ENCODE results near the gene SUSD2.
A peak's percentile ranks its signal among the peaks of the same experiment; 100 is the strongest.

DNA sequence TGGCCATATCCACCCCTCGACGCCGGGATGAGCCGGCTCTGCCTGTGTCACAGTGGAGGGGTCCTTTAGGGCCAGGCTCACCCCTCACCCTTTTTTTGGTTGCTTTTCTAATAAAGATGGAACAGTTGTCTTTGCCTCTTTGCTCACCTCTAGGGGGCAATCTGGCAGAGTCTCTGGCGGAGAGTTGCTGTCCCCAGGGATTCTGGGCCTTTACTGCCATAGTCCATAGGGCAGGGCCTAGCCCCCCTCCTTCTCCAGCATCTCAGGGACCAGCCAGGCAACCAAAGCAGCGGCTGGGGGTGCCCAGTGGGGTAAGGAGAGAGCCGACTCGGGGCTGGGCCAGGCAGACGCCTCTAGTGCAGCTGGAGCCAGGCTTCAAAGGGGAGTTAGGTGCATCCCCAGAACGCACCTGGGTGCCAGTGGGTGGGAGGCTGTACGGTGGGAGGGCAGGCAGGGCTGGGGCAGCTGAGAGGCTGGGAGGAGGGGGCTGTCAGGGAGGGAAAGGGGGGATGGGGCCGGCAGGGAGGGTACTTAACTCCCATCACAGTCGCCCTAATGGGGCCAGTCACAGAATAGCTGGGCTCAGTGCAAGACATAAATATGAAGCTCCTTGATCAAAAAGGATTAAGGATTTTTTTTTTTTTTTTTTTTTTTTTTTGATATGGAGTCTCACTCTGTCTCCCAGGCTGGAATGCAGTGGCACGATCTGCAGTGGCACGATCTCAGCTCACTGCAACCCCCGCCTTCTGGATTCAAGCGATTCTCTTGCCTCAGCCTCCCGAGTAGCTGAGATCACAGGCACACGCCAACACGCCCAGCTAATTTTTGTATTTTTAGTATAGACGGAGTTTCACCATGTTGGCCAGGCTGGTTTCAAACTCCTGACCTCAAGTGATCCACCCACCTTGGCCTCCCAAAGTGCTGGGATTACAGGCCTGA is 2.5 kb upstream of the SUSD2 start:
- TF ChIP-seq, protein P1, sequence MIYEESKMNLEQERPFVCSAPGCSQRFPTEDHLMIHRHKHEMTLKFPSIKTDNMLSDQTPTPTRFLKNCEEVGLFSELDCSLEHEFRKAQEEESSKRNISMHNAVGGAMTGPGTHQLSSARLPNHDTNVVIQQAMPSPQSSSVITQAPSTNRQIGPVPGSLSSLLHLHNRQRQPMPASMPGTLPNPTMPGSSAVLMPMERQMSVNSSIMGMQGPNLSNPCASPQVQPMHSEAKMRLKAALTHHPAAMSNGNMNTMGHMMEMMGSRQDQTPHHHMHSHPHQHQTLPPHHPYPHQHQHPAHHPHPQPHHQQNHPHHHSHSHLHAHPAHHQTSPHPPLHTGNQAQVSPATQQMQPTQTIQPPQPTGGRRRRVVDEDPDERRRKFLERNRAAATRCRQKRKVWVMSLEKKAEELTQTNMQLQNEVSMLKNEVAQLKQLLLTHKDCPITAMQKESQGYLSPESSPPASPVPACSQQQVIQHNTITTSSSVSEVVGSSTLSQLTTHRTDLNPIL (CRISPR knock-in tag; IDR thresholded peaks at IDR 0.05): no peak
- TF ChIP-seq E2F5 (CRISPR knock-in tag; IDR thresholded peaks at IDR 0.05): no peak
- TF ChIP-seq CTCF (IDR thresholded peaks at IDR 0.05 in 2 of 3, conservative IDR thresholded peaks at IDR 0.05 in 1 of 3; ENCODE audit: insufficient read depth in 2 of 3, low read depth in 1 of 3, low read length in 3 of 3): peak in 2 of 3 experiments; percentile 33 to 48; a peak in 3 of 6 replicates
- no peak for TF ChIP-seq SMARCB1 (IDR thresholded peaks at IDR 0.05; ENCODE audit: insufficient read length, low read depth)
- no peak for TF ChIP-seq MAX (CRISPR knock-in tag; IDR thresholded peaks at IDR 0.05)
- no peak for TF ChIP-seq COPS2 (conservative IDR thresholded peaks at IDR 0.05)
- no peak for TF ChIP-seq NFATC3 (IDR thresholded peaks at IDR 0.05)
- TF ChIP-seq DDX20 (tag; IDR thresholded peaks at IDR 0.05; ENCODE audit: low read depth): no peak
- TF ChIP-seq POLR2A (conservative IDR thresholded peaks at IDR 0.05): no peak
- no peak for TF ChIP-seq PHF8 (IDR thresholded peaks at IDR 0.05; ENCODE audit: borderline replicate concordance, low read length)
- TF ChIP-seq FOXJ3 (CRISPR knock-in tag; IDR thresholded peaks at IDR 0.05): no peak
- TF ChIP-seq ZNF449 (CRISPR knock-in tag; IDR thresholded peaks at IDR 0.05): no peak
